Stimulated activated CD4-positive, alpha-beta T cell treated with anti-CD3 and anti-CD28 coated beads, TNF-alpha, amount 100 ng/mL, for 24 hours (primary cell): ENCODE measurements around the gene SYT3.
"Not testable (repeated sequence)": the region's sequence is repeated elsewhere in the genome, so short reads cannot be mapped to it uniquely, and the experiment has no call there.

Experiments
- DNase-seq, 3 experiments: peaks; one replicate each; pipeline ENCODE4 v3.0.0-alpha.2; 2020; ENCODE audit warnings: low read depth in 3 of 3

SYT3 gene

GRCh38 chr19:50636317-50637085, 3.2 kb downstream of the SYT3 start:
- DNase-seq: no peak

GRCh38 chr19:50633973-50634372, 5.7 kb downstream of the SYT3 start:
- DNase-seq: no peak

GRCh38 chr19:50633359-50633758, 6.3 kb downstream of the SYT3 start:
- no peak for DNase-seq

- no peak for DNase-seq
Measured at GRCh38 chr19:50632151-50632835, 7.4 kb downstream of the SYT3 start.

- no peak for DNase-seq
Measured at GRCh38 chr19:50629801-50630200, 9.9 kb downstream of the SYT3 start.

- no peak for DNase-seq
Measured at GRCh38 chr19:50629194-50629593, 10.5 kb downstream of the SYT3 start.

GRCh38 chr19:50628551-50628950, 11.1 kb downstream of the SYT3 start:
- no peak for DNase-seq

GRCh38 chr19:50628146-50628545, 11.5 kb downstream of the SYT3 start:
- DNase-seq: no peak

- no peak for DNase-seq
Measured at GRCh38 chr19:50626795-50627194, 12.9 kb downstream of the SYT3 start.

GRCh38 chr19:50626011-50626410, 13.7 kb downstream of the SYT3 start:
- no peak for DNase-seq

- no peak for DNase-seq
Measured at GRCh38 chr19:50624949-50625600, 14.6 kb downstream of the SYT3 start.

- DNase-seq: not testable (repeated sequence)
Measured at GRCh38 chr19:50620394-50620906, 19.2 kb downstream of the SYT3 start.

- not testable (repeated sequence) for DNase-seq
Measured at GRCh38 chr19:50619184-50619583, 20.5 kb downstream of the SYT3 start.

GRCh38 chr19:50618379-50618778, 21.3 kb downstream of the SYT3 start:
- DNase-seq: not testable (repeated sequence)

- not testable (repeated sequence) for DNase-seq
Measured at GRCh38 chr19:50612504-50613404, 26.9 kb downstream of the SYT3 start.

GRCh38 chr19:50607874-50608785, 31.6 kb downstream of the SYT3 start:
- DNase-seq: peak; percentile 48 to 85 (median 63)

- DNase-seq: no peak
Measured at GRCh38 chr19:50607388-50607787, 32.3 kb downstream of the SYT3 start.

- DNase-seq: not testable (repeated sequence)
Measured at GRCh38 chr19:50606059-50606836, 33.4 kb downstream of the SYT3 start.

GRCh38 chr19:50604264-50605073, 35.2 kb downstream of the SYT3 start:
- not testable (repeated sequence) for DNase-seq
